COLO829 (cell line): ENCODE results near the gene CHST3.

Experiments used
- DNase-seq: peaks from one replicate; pipeline ENCODE4 v3.0.0; 2012; ENCODE audit warnings: low spot score

The CHST3 gene

DNA sequence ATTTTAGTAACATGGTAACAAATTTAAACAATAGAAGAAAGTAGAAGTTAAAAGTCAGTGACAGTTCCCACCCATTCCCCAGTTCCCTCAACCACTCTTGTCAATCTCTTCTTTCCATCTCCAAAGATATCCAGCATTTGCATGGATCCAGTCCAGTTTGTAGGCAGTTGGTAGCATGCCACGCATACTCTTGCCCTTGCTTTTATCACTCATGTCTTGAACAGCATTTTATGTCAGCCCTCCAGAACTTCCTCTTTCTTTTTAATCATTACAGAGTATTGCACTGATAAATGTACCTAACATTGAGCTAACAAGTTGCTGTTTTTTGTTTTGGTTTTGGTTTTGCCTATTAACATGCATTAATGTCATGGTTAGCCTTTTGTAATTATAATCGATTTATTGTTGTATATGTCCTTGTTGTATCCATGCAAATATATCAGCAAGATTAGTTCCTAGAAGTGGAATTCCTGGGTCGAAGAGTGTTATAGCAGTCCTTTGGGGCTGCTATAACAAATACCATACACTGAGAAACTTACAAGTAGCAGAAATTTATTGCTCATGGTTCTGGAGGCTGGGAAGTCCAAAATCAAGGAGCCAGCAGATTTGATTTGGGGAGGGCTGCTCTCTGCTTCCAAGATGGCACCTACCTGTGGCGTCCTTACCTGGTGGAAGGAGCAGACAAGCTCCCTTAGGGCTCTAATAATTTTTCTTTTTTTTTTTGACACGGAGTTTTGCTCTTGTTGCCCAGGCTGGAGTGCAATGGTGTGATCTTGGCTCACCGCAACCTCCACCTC is 25.7 kb downstream of the CHST3 start:
- no peak for DNase-seq

DNA sequence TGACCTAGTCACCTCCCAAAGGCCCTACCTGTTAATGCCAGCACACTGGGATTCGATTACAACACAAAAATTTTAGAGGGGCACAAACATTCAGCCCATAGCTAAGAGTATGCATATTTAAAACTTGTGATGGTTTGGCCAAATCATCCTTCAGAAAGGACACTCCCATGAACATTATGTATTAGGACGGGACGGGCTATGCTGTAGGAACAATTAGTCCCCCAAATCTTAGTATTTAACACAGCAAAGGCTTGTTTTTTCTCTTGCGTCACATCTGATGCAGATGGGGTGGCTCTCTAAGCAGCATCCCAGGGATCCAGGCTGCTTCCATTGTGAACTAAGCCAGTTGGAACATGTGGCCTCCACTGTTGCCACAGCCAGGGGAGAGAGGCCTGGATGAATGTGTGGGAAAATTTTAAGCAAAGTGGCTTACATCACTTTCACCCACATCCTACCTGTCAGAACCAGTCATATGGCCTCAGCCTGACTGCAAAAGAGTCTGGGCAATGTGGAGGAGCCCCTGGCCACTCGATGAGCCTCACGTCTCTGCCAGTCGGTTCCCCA is 26.6 kb downstream of the CHST3 start:
- no peak for DNase-seq

DNA sequence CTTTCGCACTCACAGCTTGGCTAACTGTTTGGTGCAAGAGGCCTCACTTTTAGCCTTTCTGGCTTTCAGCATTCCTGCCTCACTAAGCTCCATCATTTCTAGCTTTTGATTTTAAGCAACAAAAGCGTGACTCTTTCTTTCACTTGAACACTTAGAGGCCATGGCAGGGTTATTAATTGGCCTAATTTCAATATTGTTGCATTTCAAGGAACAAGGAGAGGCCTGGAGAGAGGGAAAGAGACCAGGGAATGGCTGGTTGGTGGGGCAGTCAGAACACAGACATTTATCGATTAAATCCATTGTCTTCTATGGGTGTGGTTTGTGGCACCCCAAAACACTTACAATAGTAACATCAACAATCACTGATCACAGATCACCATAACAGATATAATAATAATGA is 31.3 kb downstream of the CHST3 start:
- no peak for DNase-seq

DNA sequence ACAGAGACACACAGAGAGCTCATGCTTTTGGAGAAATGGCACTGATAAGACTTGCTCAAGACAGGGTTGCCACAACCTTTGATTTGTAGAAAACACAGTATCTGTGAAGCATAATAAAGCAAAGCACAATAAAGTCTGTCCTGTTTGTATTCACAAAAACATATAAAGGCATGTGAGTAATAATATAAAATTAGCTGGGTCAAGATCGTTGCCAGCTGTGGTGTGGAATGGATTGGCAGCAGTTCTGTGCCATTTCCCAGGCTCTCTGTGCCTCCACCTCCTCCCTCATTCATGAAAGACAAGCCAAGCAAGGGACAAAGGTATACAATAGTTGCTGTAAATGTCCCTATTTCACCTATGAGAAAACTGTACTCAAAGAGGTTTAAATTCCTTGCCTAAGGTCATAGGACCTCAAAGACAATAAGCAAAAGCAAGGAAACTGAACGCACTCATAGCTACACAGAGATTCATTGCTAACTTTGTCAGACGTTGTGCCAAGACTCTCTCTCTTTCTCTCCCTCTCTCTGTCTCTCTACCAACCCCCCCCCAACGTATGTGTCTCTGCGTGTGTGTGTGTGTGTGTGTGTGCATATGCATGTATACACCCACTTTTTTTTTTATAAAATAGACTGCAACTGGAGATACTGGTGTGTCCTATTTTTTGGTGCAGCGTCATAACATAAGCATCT is 31.8 kb downstream of the CHST3 start:
- no peak for DNase-seq

DNA sequence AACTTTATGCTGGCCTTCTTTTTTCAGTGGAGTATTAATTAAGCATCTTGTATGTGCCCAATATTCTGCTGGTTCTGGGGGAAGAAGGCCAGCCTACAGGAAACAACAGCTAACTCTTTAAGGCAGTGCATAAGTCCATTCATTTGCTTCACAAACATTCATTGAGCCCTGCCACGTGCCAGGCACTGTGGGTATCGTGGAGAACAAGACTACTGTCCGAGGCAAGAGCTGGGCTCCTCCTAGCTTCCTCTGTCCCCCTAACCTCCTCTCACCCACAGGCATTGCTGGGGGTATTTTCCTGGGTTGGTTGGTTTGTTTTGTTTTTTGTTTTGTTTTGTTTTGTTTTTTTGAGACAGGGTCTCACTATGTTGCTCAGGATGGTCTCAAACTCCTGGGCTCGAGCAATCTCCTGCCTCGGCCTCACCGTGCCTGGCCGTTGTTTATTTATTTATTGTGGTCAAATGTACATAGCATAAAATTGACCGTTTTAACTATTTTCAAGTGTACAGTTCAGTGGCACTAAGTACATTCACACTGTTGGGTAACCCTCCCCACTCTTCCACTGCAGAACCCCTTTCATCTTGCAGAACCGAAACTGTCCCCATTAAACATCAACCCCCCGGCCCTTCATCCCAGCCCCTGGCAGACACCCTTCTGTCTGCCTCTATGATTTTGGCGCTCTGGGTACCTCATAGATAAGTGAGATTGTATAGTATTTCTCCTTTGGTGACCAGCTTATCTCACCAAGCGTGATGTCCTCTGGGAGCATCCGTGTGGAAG is 32.6 kb downstream of the CHST3 start:
- no peak for DNase-seq

DNA sequence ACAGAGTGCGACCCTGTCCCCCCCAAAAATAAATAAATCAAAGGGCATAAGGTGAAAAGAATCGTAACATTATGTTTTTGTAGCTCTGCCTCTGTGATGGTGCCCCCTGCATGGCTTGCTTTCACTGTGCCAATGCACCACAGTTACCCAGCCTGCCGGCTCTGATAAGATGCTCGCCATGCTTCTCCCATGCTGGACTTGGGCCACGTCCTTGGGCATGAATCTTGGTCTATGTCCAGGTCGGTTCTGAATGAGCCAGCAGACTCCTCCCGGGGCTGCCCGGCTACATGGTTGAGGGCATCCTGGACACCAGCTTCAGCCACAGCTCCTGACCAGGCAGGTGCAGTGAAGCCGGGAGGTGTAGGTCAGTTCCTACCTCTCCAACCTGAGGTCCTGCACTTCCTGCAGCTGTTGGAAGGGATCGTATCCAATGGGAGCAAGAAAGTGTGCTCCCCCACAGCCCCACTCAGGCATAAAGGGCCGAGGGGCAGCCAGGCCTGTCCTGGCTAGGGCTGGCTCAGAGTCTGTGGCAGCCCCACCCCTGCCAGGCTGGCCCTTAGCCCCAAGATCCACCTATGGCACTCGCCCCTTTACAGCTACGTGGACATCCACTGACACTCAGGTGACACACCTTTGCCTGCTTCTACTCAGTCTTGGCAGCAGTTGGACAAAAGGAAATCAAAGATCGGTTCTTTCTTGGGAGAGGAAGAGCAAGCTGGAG is 34.1 kb downstream of the CHST3 start:
- DNase-seq = no peak

DNA sequence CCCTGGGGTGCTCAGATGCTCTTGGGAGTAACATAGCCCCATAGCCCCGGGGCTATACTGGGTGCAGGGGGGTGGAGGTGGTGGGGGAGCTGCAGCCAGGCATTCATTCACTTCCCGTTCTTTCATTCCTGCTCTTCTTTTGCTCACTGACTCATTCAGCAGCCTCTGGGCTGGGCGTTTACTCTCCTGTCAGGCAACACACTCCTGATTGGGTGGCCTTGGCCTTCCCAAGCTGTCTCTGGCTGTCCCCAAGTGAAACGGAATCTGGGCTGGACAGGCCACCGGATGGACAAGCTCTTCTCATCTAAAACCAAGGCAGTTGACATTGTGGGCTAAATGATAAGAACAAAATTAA is 34.6 kb downstream of the CHST3 start:
- DNase-seq = peak; percentile 72

DNA sequence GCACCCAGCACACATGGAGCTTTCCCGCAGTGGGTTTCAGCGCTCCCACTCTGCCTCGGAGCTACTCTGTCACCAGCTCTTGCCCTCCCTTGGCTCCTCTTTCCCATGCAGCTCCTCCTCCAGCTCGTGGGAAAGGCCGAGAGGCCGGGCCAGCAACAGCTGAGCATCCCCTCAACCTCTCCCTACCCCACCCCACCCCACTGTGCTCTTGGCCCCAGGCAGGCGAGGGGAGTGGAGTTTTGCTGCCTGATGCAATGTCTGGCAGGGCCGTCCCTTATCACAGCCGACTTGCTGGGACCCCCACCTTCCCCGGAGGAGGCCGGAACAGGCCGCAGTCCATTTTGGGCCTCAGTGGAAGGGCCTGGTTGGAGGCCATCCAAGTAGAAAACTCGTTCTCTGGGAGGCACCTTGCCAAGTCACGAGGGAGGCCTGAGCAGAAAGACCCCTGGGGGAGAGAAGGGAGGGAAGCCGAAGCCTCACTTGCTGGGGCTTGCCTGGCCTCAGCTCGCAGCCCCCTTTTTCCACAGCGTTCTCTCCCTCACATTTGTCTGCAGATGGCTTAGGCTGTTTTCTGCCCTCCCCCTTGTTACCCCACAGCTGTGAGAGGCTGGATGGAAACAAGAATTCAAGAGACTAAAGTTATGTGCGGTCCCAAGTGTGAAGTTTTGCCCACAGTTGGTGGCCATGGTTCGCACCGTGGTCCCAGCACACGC is 35.3 kb downstream of the CHST3 start:
- DNase-seq = no peak

DNA sequence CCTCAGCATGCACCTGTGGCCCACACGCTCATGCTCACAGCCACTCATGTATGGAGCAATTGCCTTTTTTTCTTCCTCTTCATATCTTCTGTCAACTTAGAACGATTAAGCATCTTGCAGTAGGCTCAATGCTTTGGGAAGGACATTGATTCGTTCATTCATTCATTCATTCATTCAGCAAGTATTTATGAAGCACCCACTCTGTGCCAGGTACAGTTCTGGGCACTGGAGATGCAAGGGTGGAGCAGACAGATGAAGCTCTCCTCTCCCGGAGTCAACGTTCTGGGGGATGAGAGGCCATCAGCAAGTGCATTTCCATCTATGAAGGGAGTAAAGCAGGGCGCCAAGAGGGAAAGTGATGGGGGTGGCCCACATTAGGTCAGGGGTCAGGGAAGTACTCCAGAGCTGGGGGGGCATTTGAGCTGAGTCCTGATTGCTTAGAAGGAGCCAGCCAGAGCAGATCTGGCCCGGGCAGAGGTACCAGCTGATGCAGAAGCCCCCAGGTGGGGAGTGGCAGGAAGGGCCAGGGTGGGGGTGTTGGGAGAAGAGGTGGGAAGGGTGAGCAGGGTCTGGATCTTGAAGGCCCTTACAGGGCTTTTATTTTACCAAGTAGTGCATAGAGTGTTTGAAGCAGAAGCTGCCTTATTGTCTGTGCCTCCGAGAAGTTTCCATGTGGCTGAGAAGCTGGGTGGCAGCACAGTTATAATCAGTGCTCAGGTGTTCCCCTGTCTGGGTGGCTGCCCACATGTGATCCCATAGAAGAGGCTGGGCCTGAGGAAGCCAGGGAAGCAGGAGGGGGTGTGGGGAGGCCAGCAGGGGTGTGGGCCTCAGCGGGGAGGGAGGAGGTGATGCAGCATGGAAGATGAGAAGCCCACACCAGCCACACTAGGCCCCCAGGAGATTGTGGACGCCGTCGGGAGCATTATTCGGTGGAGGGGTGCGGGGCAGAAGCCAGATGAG is 36.2 kb downstream of the CHST3 start:
- no peak for DNase-seq

DNA sequence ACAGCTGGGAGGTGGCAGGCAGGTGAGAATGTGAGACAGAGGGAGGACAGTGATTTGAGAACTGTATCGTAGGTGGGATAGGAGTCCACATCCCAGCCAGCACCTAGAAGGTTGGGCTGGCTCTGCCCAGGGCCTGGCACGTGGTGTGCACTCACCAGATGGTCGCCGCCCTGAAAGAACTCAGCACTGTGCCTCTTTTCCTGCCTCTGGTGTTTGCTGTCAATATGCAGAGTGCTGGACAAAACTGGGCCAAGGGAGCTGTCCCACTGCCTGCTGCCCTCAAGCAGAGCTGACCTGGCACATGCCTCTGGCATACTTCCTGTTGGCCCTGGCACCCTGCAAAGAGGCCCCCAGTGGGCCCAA is 36.8 kb downstream of the CHST3 start:
- no peak for DNase-seq

DNA sequence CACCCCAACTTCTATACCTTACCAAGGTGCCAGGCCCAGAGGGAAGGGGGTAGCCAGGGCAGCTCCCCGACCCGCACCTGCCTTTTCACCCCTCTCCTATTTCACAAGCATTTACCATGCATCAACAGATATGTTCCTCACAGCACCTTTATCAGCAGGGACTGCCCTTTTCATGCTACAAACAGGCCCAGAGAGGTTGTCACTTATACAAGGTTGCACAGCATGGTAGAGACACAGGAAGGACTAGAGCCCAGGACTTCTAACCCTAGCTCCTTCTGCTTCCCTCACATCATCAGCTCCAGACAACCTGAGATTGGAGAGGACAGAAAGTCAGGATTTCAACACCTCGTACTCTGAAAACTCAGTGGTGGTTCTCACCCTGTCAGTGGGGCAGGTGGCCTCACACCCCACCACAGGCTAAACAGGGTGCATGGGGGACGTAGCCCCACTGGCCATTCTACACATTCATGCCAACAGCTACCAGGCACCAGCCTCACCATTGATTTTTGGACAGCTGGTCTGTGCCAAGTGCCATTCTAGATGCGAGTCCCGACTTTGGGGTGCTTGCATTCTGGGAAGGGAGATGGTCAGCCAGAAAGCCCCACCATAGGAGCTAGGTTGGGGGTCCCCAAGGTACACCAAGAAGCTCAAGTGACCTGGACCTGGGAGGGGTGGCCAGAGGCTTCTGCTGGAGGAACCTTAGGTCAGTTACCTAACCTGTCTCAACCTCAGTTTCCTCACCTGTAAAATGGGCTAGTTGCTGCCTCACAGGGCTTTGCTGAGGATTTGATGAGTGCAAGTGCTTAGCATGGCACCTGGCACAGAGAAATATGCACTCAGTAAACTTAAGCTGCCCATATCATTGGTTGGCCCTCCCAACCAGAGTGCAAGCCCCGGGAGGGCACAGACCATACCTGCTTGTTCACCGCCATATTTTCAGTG is 38.4 kb downstream of the CHST3 start:
- DNase-seq = no peak

DNA sequence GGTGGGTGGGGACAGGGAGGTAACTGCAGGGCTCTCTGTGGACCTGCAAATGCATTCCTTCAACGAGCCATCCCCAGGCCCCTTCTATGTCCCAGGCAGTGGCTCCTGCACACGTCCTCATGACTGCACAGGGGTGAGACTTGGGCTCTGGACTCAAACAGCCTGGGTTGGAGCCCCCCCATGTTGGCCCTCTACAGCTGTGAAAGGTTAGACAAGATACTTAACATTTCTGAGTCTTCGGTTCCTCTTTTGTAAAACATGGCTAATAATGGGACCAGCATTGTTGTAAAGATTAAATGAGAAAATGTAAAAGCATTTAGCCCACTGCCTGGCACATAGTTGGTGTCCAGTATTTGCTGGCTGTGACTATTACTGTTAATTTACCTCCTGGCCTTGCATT is 41.8 kb downstream of the CHST3 start:
- DNase-seq = no peak

DNA sequence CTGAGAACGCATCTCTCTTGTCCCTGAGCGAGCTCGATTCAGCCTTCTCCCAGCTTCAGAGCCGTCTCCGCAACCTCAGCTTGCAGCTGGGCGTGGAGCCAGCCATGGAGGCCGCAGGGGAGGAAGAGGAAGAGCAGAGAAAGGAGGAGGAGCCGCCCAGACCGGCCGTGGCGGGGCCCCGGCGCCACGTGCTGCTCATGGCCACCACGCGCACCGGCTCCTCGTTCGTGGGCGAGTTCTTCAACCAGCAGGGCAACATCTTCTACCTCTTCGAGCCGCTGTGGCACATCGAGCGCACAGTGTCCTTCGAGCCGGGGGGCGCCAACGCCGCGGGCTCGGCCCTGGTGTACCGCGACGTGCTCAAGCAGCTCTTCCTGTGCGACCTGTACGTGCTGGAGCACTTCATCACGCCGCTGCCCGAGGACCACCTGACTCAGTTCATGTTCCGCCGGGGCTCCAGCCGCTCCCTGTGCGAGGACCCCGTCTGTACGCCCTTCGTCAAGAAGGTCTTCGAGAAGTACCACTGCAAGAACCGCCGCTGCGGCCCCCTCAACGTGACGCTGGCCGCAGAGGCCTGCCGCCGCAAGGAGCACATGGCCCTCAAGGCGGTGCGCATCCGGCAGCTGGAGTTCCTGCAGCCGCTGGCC is 43.2 kb downstream of the CHST3 start:
- DNase-seq = no peak

DNA sequence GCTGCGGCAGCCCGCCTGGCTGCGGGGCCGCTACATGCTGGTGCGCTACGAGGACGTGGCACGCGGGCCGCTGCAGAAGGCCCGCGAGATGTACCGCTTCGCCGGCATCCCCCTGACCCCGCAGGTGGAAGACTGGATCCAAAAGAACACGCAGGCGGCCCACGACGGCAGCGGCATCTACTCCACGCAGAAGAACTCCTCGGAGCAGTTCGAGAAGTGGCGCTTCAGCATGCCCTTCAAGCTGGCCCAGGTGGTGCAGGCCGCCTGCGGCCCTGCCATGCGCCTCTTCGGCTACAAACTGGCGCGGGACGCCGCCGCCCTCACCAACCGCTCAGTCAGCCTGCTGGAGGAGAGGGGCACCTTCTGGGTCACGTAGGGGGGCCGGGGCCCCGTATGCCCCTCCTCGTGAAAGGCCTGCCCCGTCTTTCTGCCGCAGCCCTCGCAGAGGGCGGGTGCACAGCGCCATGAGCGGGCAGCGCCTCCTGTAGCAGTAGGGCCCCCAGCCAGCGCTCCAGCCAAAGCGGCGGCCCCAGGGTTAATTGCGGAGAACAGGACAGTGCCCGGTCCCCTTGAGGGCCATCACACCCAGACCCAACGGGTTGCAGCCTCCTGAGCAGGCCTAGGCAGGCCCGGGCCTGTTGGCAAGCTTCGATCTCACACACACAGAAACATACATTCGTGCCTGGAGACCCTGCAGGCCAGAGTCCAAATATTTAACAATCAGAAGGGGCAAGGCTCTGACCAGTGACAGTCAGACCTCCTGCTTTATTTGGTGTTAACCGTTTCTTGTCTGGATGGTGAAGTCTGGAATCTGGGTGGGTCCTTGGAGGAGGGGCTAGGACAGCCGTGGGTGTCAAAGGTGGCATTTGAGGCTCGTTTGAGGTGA is 44.1 kb downstream of the CHST3 start:
- DNase-seq = no peak

DNA sequence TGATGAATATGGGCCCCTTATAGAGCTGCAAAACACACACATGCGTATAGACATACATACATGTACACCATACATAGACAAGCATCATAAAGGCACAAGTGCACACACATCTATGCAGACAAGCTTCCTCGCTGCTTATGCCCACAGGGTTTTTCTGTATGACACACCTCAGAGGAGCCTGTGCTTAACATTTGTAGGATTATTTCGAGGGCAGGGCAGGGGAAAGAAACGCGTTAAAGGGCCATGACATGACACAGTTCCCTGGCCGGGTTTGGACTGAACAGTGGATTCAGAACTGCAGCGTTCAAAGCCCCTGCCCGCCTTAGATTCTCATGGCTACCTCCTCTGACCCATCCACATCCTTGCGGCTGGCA is 44.8 kb downstream of the CHST3 start:
- no peak for DNase-seq

DNA sequence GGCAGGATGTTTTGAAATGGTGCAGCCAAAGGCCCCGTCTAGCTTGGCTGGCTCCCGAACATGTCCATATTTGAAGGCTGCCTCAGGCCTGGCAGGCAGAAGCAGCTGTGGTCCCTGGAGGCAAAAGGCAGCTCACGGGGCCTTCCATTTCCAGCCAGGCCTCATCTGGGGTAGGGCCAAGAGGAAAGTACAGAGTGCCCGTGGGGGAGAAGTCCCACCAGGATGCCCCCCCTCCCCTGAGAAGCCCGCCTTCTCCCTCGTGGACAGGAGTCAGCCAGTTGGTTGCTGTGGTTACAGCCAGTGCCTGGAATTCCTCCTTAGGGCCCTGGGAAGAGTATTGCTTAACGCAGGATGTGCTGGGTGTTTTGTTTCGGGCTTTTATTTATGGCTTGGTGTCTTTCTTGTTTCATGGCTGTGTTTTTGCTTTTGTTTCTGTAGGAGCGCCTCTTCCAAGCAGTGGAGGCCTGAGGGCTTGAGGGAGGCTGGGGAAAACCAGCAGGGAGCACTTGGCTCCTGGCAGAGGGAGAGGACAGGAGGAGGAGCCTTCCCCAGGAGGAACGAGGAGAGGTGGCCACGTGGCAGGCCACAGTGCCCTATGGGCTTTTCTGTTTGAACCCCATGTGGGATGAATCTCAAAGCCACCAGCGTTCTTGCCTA is 45.4 kb downstream of the CHST3 start:
- peak; percentile 57 for DNase-seq
